HTERT RPE-1 (cell line): ENCODE measurements around the gene SGCD.

Experiments used
- in situ Hi-C: fragments of 300-500 bp; cut with MboI; formaldehyde crosslinking; loops from 4 replicates; pipeline ENCODE4 v1.14.3; 2020; ENCODE audit warnings: low sequenced_read_pairs

Gene SGCD

GRCh38 chr5:156498226-156498980 is 171.4 kb downstream of the SGCD start:
- in situ Hi-C loops, result no loop called here

- in situ Hi-C loops, result no loop called here
Measured at GRCh38 chr5:156500755-156501154, 173.8 kb downstream of the SGCD start.

GRCh38 chr5:156505101-156505500 is 178.1 kb downstream of the SGCD start:
- in situ Hi-C loops, result no loop called here

DNA sequence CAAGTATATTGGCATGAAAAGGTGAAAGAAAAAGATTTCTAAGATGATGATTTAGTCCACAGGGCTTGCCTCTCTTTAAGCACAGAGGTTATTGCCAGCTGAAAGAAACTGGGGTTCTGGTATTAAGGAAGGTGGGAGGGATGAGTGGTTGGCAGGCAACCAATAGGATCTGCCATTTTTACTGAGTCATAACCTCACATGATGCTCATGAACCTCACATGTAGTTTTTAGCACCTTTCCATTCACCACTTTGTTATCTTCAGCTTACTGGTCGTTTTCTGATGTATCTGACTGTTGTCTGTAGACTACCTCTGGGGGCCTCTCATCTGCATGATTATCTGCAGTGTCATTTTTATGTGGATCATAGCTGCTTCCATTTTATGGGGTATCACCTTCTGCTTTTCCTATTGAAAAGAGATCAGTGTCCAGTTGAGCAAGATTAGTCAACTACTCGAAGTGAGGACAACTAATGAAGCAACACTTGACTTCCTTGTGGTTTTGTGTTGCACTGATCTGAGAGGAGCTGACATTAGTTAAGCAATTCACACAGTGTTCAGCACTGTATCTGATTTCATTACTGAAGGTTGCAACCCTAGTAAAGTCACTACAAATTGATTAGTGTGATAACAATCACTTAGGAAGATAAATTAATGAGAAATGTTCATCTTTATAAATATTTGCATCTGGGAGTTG is 186.3 kb downstream of the SGCD start:
- in situ Hi-C loops, result no loop called here

- in situ Hi-C loops, result no loop called here
Measured at GRCh38 chr5:156515121-156515520, 188.2 kb downstream of the SGCD start.

- in situ Hi-C loops, result no loop called here
Measured at GRCh38 chr5:156515803-156516360, 188.9 kb downstream of the SGCD start.

DNA sequence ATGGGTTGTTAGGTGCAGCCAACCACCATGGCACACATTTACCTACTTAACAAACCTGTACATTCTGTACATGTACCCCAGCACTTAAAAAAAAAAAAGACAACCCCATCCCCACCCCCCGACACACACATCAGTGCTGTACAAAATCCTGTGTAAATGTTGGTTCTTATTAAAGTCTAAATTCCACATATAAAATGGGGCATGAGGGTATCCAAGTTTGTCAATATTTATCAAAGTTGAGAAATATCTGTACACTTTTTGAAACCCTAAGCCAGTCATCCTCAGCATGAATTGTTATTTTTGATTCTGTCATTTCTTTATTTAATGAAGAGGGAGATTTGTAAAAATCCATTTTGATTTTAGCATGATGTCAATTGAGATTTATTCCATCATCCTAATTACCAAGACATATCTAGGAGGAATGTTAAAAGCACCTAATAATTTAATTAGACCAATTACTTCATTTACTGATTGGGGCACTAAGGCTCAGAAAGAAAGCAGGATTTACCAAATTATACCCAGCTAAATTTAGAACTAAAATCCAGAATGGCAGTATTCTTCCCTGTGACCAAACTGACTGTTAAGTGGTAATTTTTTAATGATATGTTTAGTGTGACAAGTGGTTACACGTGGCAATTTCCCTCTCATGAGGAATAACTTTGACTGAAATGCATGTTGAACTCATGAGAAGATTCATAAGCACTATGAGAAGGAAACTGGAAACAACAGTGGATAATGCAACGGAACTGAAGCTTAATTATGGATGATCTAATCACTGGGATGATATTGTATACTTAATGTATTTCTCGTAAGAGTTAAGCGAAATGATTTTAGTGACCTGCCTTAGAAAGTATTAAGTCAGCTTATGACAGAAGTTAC is 195.9 kb downstream of the SGCD start:
- in situ Hi-C loops, result no loop called here

GRCh38 chr5:156523607-156524006 is 196.6 kb downstream of the SGCD start:
- in situ Hi-C loops, result no loop called here

GRCh38 chr5:156526081-156526925 is 199.3 kb downstream of the SGCD start:
- in situ Hi-C loops, result no loop called here

GRCh38 chr5:156527611-156528010 is 200.6 kb downstream of the SGCD start:
- in situ Hi-C loops, result no loop called here

DNA sequence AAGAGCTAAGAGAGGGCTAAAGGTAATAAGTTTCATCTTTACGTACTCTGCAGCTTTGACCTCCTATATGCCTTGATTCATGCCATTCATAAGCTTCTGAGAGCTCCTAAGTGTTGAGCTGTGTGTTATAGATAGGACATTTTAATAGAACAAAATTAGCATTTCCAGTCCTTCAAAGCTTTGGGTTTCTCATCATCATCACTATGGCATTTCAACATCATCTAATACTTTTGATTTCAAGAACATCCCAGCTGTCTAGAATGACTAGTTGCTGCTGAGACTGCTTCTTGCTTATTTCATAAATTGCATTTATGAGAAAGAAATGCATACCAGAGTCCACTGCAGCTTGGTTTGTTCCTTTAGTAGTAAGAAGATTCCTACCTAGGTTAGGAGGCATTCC is 201.7 kb downstream of the SGCD start:
- in situ Hi-C loops, result no loop called here

GRCh38 chr5:156529892-156530291 is 202.9 kb downstream of the SGCD start:
- in situ Hi-C loops, result no loop called here

GRCh38 chr5:156531199-156531598 is 204.2 kb downstream of the SGCD start:
- in situ Hi-C loops, result no loop called here

DNA sequence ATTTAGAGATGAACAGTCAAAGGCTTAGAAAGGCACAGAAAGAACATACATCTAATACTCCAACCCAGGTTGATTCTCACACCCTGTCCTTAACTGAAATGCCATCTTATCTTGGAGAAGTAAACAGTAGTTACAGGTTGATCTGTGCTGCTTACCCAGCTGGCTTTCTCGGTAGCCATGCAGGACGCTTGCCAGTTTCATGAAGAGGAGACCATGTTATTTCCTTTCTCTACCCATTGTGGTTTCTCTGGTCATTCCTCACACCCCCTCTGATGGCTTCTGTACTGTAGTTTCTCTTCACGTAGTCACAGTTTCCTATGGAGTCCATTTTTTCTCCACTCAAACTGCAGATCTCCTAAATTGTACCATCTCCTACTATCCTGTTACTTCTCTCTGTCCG is 206.0 kb downstream of the SGCD start:
- in situ Hi-C loops, result no loop called here

DNA sequence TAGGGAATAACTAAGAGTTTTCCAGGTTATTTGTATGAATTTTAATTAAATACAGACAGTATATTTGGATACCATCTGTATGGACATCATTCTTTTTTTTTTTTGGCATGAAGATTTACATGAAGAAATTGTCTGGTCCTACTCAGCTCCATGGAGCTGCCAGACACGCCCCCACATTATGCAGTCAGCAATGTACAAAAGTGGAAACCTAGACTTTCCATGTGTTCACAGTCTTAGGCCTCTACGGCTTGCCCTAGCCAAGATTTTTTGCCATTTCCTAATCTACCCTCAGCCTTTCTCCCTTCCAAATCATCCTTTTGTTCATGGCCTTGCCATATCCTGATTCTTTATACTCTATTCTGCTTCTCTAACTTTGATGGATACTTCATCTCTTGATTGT is 207.1 kb downstream of the SGCD start:
- in situ Hi-C loops, result no loop called here

DNA sequence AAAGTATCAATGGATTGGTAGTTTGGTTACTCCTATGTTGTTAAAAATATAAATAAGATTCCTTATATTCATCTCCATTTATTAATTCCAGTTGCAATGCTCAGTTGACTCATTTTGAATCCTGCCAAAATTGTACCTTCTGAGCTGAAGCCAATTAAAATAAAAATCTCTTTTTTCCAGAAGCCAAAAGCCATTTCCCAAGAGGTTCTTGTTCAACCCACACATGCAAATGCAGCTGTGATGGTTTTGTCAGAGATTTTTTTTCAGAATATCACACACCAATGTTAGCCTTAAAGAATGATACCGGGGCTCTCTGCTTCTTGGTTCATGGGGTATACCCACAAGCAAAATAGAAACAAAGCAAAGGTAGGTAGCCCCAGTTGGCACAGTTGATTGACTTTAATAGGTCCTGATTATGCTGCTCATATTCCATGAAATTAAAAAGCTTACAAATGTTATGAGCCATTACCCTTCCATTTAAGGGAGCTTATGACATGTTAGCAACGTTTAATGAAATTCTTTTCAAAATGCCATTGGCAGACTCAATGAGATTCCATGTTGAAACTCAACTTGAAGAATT is 208.0 kb downstream of the SGCD start:
- in situ Hi-C loops, result no loop called here

GRCh38 chr5:156540491-156540890 is 213.5 kb downstream of the SGCD start:
- in situ Hi-C loops, result no loop called here

- in situ Hi-C loops, result no loop called here
Measured at GRCh38 chr5:156541582-156541981, 214.6 kb downstream of the SGCD start.

DNA sequence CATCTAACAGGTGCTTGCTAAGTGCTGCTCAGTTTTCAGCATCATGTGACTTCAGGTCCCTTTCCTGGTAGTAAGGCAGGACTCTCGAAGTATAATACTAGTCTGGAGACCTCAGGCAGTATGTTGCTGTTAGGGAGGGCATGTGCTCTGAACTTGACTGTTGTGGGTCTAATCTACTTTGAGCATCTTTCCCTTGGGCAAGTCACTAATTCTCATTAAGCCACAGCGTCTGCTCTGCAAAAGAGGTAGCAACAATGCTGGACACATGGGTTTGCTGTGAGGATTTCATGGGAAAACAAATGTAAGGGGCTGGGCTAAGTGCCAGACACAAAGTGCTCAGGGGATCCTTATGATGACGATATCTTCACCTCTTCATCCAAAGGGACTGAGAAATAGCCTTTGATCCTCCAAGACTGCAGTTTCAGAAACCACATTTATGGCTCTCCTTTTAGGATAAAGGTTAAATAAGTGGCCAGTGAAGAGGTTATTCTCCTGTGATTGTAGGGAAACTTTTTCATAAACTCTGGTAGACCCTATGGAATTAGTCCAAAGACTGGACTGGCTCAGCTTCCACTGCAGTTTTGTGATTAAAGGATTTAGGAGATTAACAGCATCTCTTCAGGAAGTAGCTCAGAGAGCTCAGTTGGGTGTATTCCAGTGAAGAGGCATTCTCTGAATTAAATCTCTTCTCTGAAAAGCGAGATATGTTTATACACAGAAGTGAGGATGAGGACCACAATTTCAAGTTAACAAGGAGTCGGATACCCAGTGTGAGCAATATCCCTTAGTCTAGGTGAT is 216.6 kb downstream of the SGCD start:
- in situ Hi-C loops, result no loop called here
